Right cardiac atrium (tissue), 5 donors: ENCODE measurements around the gene PRIMPOL. TPM values are rescaled to one million over a fixed set of nuclear protein-coding genes. Genes with fewer than 3 reads are reported as not detected.
"Not testable (repeated sequence)": the region's sequence is repeated elsewhere in the genome, so short reads cannot be mapped to it uniquely, and the experiment has no call there.

Experiments
- ATAC-seq, 2 donors: fragments of 200-7000 bp; cut with Tn5 transposase; one replicate each; pipeline versions ENCODE4 v1.8.0 to v1.9.1; 2020; ENCODE audit warnings: moderate library complexity in 2 of 2, mild to moderate bottlenecking in 1 of 2
- DNase-seq, 3 donors: peaks; one replicate each; pipeline ENCODE4 v3.0.0-alpha.2; 2020
- H3K27ac ChIP-seq: one replicate; pipeline ENCODE4 v1.5.1; 2013; ENCODE audit warnings: mild to moderate bottlenecking, low read length, control low read depth, moderate library complexity
- H3K27me3 ChIP-seq: one replicate; pipeline ENCODE4 v1.6.1; 2013; ENCODE audit not compliant: control insufficient read depth, insufficient read depth
- H3K4me1 ChIP-seq: one replicate; pipeline ENCODE4 v1.6.1; 2013; ENCODE audit warnings: low read length; ENCODE audit not compliant: control insufficient read depth, insufficient read depth
- H3K4me3 ChIP-seq: one replicate; pipeline ENCODE4 v1.5.1; 2013; ENCODE audit warnings: low read length, control low read depth
- H3K9me3 ChIP-seq: one replicate; pipeline ENCODE4 v1.6.1; 2013; ENCODE audit warnings: low read length; ENCODE audit not compliant: control insufficient read depth
- WGBS: extraction: QIAGEN DNeasy Blood & Tissue Kit; methylation state at CpG from one replicate; pipeline ENCODE4 v1.1.7; 2013; 5-methylcytosine and 5-hydroxymethylcytosine counted together
- intact Hi-C, 4 donors: fragments of 100-400 bp; cut with DNase I; formaldehyde crosslinking; loops; one replicate each; pipeline versions ENCODE4 v1.11.0 to v1.14.0; 2022 to 2023
- polyA plus RNA-seq: library from polyadenylated mRNA; stranded (reverse); fragments of 200-250 nt; gene quantifications from one replicate; pipeline ENCODE4 v1.2.3, GENCODE V29; 2013
- total RNA-seq, 4 donors: library from RNA; stranded (reverse); fragmentation: NEBNext Ultra II Directional; extraction: Animal tissue kit (Norgen Biotek cat#: 25700); gene quantifications; one replicate each; pipeline ENCODE4 v1.2.1, GENCODE V29; 2021
- donor health status: healthy with polysubstance abuse.
- donor health status: DM: no; HTN: yes; CAD: no.
- donor health status: DM: no; HTN: no; CAD: no.
- donor health status: DM: no; HTN: yes; CAD: no; lungs with severe emphysema.
- donor health status: DM: yes; HTN: yes; CAD: no.

PRIMPOL gene
- total and polyA plus RNA-seq, 5 donors = 8.9 to 14.3 (median 11.8) TPM

- H3K9me3 ChIP-seq, H3K27me3 ChIP-seq, intact Hi-C loops, H3K27ac ChIP-seq, H3K4me1 ChIP-seq, H3K4me3 ChIP-seq, DNase-seq, ATAC-seq: not testable (repeated sequence)
- WGBS = 53% methylated on average over 1 of the region's 1 CpG
Measured at GRCh38 chr4:184739575-184739974, 90.0 kb downstream of the PRIMPOL start.

DNA sequence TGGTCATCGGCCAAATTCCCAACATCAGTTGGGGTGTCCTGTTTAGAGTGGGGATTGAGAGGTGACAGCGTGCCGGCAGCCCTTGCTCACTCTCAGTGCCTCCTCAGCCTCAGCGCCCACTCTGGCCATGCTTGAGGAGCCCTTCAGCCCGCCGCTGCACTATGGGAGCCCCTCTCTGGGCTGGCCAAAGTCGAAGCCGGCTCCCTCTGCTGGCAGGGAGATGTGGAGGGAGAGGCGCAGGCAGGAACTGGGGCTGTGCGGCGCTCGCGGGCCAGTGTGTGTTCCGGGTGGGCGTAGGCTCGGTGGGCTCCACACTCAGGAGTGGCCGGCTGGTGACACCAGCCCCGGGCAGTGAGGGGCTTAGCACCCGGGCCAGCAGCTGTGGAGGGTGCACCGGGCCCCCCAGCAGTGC is 91.4 kb downstream of the PRIMPOL start:
- H3K27me3 ChIP-seq = no peaks in the 10 kb centered on the region
- DNase-seq (no peak), ATAC-seq (no peak)
- intact Hi-C loops = loop anchor here in 2 of 4 donors (10.0 kb wide), 3 partner anchors 84 to 354 kb away; partner anchors contain the start of gene ACSL1 (in 1 of the 2)
- 97% methylated on average over 20 of the region's 20 CpGs for WGBS
- H3K4me1 ChIP-seq = no peaks in the 10 kb centered on the region
- H3K9me3 ChIP-seq = no peaks in the 10 kb centered on the region
- H3K27ac ChIP-seq = no peak overlapping the region
- H3K4me3 ChIP-seq = no peak overlapping the region

- intact Hi-C loops = loop anchor here in 2 of 4 donors (10.0 kb wide), 3 partner anchors 83 to 353 kb away; partner anchors contain the start of gene ACSL1 (in 1 of the 2)
- not testable (repeated sequence) for H3K4me3 ChIP-seq, H3K27me3 ChIP-seq, H3K27ac ChIP-seq, H3K9me3 ChIP-seq, H3K4me1 ChIP-seq, DNase-seq, ATAC-seq
- WGBS = 48% methylated on average over 1 of the region's 1 CpG
Measured at GRCh38 chr4:184741651-184742050, 92.1 kb downstream of the PRIMPOL start.

GRCh38 chr4:184743650-184744049 is 94.1 kb downstream of the PRIMPOL start:
- DNase-seq (no peak), ATAC-seq (no peak)
- H3K4me3 ChIP-seq = no peak overlapping the region
- H3K4me1 ChIP-seq = peaks cover 8% of the 10 kb centered on the region
- WGBS = 90% methylated on average over 4 of the region's 4 CpGs
- intact Hi-C loops = loop anchor here in 2 of 4 donors (10.0 kb wide), 3 partner anchors 81 to 351 kb away; partner anchors contain the start of gene ACSL1 (in 1 of the 2)
- H3K9me3 ChIP-seq = no peaks in the 10 kb centered on the region
- H3K27me3 ChIP-seq = no peaks in the 10 kb centered on the region
- H3K27ac ChIP-seq = no peak overlapping the region

DNA sequence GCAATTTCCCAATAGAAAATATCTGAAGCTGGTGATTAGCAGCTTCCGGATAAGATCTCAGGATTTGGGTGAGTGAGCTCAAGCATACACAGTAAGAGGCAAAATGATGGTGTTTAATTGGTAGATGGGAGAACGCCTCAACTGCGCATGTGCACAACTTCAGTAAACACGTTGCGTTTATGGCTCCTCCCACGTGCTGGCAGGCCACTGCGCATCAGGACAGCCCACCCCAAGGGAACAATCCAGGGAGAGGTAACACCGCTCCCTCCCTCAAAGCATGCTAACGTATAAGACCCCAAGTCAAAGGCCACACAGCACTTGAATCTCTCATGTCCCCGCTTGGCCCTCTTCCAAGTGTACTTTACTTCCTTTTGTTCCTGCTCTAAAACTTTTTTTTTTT is 94.7 kb downstream of the PRIMPOL start:
- 92% methylated on average over 10 of the region's 10 CpGs for WGBS
- DNase-seq = peak in 1 of 3 donors; percentile 55
- Histone ChIP-seq H3K27me3 (no peaks in the 10 kb centered on the region), H3K27ac (no peak overlapping the region), H3K9me3 (no peaks in the 10 kb centered on the region), H3K4me1 (peaks cover 8% of the 10 kb centered on the region), H3K4me3 (no peak overlapping the region)
- intact Hi-C loops = loop anchor here in 2 of 4 donors (10.0 kb wide), 3 partner anchors 81 to 351 kb away; partner anchors contain the start of gene ACSL1 (in 1 of the 2)
- no peak for ATAC-seq

Other genes starting within 250 kb of the PRIMPOL start
- gene IRF2, start 175.2 kb upstream of the PRIMPOL start, total RNA-seq = 10 to 100 TPM; 19.6 to 39.3 (median 28.4) TPM
- 16.8 TPM for gene IRF2, start 175.2 kb upstream of the PRIMPOL start, polyA plus RNA-seq
- 10 to 100 TPM in 2 of 4 donors, 1 to 10 TPM in 2; 8.6 to 11.0 (median 10.2) TPM for gene CASP3, start 291 bp upstream of the PRIMPOL start, total RNA-seq
- 10.5 TPM for gene CASP3, start 291 bp upstream of the PRIMPOL start, polyA plus RNA-seq
- 1 to 10 TPM; 1.0 to 1.8 (median 1.6) TPM for gene CENPU, start 84.4 kb downstream of the PRIMPOL start, total RNA-seq
- gene CENPU, start 84.4 kb downstream of the PRIMPOL start, polyA plus RNA-seq = 0.66 TPM
- 100 to 1,000 TPM in 2 of 4 donors, 10 to 100 TPM in 2; 94.6 to 149 (median 106) TPM for gene ACSL1, start 176.2 kb downstream of the PRIMPOL start, total RNA-seq
- 129 TPM for gene ACSL1, start 176.2 kb downstream of the PRIMPOL start, polyA plus RNA-seq